Measurements from ENCODE around the gene NPW.
A peak's percentile ranks its signal among the peaks of the same experiment; 100 is the strongest.
"Not testable (repeated sequence)": the region's sequence is repeated elsewhere in the genome, so short reads cannot be mapped to it uniquely, and the experiment has no call there.

The NPW gene

DNA sequence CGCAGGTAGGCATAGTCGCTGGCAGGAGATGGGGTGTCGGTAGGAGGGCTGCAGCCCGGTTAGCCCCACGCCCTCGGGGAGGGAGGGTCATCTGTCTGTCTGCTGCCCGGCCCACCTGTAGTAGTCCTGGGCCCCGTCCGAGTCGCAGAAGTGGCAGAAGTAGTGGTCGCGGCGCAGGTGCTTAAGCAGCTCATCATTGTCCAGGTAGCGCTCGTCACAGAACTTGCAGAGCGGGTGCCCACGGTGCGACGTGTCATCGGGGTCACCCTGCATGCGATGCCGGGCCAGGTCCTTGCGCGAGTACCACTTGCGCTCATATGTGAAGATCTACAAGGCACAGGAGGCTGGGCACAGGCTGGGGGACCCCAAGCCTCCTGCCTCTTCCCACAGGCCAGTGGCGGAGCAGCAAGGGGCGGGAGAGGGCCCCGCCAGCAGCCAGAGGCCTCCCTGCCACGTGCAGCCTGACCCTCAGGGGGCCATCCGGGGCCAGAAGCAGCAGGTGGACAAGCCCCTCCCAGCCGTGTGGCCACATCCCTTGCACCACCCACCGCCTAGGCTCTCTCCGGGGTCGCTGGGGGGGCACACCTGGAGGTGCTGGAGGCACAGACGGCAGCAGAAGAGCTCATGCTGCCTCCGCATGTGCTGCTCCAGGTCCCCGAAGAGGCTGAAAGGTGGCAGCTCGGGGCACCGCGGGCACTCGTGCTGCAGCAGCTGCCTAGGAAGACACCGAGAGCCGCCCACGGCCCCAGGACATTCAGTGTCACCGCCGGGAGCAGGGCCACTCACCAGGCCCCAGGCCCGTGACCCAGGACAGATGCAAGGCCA is 17.0 kb upstream of the NPW start:
- DNase-seq, result no peak

DNA sequence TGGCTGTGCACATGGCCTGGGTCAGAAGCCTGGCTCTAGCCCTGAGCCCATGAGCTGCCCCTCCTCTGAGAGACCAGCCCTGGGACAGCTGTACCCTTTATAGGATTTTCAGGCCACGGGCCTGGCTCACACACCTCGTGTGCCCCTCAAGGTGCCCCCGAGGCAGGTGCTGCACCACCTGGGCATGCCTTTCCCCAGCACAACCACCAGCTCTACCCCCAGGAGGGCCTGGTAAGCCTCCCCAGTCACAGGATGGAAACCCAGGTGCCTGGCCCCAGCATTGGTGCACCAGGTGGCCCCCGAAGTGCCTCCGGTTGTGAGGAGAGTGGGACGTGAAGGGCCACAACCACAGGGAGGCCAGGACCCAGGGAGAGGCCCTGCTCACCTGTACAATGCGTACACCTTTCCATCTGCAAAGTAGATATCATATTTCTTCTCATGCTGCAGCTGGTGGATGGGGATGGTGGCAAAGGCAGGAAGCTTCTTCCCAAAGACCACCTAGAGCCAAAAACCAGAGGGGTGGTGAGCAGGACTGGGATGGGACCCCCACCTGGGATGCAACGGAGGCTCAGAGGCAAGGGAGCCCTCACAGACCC is 16.3 kb upstream of the NPW start:
- DNase-seq, result no peak

- DNase-seq, result peak; percentile 25
These were observed 15.6 kb upstream of the NPW start for GRCh38 chr16:2003827-2004641.

DNA sequence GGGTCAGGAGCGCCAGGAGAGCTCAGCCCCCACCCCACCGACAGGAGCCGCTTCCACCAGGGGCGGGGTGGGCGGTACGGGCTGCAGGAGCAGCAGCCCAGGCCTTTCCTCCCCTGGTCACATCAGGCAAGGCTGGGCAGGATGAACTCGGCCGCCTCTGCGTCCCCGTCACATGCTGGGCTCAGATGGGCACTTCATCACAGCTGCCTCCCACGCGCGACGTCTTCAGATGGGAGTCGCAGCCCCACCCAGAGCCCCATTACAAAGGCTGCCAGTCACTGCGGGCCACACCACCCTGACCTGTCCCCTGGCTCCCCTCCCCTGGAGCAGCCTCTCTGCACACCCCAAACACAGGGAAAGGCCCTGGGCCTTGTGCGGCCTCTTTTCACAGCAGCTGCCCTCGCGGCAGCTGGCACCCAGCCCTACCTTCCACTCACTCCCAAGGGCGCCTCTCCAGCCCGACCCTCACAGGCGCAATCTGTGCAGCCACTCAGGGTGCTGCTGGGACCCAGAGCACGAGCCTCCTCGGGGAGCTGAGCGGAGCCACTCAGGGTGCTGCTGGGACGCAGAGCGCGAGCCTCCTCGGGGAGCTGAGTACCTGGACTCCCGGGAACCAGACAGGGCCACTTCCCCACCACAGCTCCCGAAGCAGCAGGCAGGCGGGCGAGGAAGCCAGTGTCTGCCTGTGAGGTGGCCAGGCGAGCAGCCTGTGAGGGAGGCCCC is 14.6 kb upstream of the NPW start:
- DNase-seq, result no peak

DNA sequence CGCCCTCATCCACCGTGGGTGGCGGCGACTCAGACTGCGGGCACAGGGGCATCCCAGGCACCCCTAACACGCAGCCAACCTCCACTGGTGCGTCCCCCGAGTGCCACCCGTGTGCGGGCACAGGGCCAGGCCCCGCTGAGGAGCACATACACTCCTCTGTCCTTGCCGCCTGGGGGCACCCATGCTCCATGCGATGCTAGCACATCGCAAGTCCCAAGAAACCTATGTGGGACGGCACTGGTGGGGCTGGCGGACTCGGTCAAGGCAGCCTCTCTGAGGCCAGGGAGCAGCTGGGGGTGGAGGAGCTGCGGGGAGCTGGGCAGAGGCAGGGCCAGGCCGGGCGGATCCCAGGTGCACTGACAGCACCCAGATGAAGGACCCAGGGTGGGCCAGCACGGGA is 13.9 kb upstream of the NPW start:
- DNase-seq, result no peak

- DNase-seq, result no peak
These were observed 13.3 kb upstream of the NPW start for GRCh38 chr16:2006317-2006716.

DNA sequence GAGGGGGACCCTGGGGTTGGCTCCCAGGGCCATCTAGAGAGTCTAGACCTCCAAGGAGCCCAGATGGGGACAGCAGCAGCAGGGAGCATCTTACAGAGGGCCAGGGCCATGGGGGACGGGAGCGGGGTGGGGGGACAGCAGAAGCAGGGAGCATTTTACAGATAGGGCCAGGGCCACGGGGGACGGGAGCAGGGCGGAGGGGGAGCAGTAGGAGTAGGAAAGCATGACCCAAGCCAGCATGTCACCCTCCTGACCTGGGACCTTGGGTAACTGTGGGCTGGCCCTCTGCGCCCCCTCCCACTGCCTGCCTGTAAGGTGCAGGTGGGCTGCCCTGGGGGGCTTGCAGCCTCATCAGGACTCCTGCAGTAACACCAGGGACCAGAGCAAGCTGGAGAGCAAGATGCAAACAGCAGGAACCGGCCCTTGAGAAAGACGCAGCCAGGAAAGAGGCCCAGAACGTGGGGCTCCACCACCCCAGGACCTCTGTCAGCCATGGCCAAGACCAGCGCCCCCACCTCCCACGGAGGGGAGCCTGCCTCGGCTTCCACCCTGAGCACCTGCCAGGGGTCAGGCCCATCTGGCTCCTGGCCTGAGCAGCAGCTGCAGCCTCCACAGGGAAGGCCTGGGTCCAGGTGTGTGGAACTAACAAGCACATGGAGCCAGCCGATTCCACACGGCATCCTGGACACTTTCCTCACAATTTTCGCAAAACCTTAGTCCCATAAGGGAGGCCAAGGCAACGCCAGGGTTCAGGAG is 12.3 kb upstream of the NPW start:
- no peak for DNase-seq

GRCh38 chr16:2008009-2008526 is 11.5 kb upstream of the NPW start:
- DNase-seq, result no peak

- no peak for DNase-seq
These were observed 10.9 kb upstream of the NPW start for GRCh38 chr16:2008631-2009163.

DNA sequence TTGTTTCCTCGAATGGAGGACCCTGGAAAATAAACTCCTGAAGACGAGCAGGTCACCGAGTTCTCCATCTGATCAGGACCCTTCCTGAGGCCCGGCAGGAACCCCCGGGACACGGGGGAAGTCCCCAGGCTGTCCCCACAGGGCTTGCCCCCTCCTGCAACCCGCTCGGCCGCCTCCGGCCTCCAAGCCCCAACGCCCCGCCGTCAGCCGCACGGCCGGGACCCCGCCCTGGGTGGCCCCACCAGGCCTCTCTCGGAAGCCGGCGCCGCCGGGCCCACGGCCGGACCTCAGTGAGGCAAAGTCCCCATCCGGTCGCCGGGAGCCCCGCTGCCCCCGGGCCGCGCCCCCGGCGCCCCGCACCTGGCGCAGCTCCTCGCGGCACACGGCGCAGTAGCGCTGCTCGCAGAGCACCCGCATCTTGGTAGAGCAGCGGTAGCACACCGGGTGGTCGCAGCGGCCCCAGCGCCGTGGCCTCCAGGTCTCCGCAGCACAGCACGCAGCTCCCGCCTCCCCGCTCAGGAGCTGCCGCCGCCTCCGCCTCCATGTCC is 10.3 kb upstream of the NPW start:
- no peak for DNase-seq

DNA sequence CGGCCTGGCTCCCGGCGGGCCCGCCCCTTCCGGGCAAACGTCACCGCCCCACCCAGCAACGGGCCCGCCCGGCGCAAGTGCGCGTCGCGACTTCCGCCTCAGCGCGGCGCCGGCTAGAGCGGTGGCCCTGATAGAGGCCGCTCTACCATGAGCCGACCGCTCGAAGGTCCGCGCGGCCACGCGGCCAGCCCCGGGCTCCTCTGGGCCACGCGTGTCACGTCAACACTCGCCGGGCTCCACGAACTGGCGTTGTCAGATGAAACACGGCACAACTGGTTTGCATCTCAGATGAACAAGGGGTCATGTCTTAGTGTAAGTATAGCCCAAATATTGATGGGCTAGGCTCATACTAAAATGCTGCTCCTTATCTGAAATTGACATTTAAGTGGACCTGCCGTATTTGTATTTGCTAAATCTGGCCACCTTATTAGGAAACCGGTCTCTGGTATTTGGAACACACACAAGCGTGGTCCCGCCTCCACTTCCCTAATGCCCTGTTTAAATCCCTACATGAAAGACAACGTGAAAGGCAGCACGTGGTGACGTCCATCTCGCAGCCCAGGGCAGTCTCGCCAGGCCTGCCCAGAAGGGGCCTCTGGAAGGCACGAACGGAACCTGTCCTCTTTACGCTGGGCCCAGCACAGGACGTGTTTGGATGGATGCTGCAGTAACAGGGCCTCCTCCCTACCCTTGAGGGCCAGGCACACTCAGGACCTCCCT is 9.6 kb upstream of the NPW start, which contains the start of gene ZNF598:
TSS of gene ZNF598 (minus strand) at position 31 of the 720 bp plus-strand sequence.
- peak; percentile 80 for DNase-seq

- DNase-seq, result not testable (repeated sequence)
These were observed 7.9 kb upstream of the NPW start for GRCh38 chr16:2011726-2012125.

DNA sequence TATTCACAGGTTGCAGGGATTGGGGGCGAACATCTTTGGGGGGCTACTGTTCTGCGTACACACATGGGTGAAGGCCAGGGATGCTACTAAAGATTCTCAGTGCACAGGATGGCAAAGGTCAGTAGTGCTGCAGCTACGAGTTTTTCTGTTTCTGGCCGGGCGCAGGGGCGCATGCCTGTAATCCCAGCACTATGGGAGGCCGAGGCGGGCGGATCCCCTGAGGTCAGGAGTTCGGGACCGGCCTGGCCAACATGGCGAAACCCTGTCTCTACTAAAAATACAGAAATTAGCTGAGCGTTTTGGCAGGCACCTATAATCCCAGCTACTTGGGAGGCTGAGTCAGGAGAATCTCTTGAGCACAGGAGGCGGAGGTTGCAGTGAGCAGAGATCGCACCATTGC is 6.1 kb upstream of the NPW start:
- no peak for DNase-seq

DNA sequence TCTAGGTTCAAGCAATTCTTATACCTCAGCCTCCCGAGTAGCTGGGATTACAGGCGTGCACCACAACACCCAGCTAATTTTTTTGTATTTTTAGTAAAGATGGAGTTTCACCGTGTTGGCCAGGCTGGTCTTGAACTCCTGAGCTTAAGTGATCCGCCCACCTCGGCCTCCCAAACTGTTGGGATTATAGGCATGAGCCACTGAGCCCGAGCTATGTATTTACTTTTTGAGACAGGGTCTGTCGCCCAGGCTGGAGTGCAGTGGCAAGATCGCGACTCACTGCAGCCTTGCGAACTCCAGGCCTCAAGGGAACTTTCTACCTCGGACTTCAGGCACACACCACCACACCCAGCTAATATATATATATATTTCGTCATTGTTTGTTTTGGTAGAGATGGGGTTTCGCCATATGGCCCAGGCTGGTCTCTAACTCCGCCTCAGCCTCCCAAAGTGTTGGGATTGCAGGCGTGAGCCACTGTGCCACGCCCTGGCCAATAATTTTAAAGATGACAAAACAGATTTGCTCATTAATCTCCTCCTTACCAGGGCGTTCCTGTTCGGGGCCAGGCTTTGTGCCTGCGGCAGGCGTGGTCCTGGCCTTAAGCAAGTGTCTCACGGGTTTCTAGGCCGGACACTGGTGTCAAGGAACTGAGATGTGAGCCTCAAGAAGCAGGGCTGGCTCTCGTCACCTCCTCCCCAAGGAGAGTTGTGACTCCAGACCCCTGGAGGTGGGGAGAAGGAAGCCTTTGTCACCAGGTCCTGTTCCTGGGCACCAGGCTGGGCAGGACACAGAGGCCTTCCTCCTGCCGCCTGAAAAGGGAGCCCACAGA is 4.3 kb upstream of the NPW start:
- no peak for DNase-seq

DNA sequence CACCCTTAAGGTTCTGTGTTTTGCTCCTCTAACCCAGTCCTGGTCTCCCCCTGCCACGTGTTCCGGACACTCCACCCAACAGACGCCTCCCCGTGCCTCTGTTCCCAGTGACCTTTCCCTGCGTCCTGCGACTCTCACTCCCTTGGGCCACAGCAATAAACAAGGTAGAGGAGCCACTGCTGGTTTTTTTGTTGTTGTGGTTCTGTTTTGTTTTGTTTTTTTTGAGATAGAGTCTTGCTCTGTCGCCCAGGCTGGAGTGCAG is 3.7 kb upstream of the NPW start:
- no peak for DNase-seq

- no peak for DNase-seq
These were observed 3.1 kb upstream of the NPW start for GRCh38 chr16:2016407-2016922.

- DNase-seq, result no peak
These were observed 591 bp downstream of the NPW start for GRCh38 chr16:2019921-2020831.

- DNase-seq, result no peak
These were observed 3.1 kb downstream of the NPW start for GRCh38 chr16:2022723-2023091.
